ENCODE measurements around the gene CD46. TPM values are rescaled to one million over a fixed set of nuclear protein-coding genes. Genes with fewer than 3 reads are reported as not detected.

CD46 gene
- total RNA-seq, 5 donors from 2014 or later (not counting 1 experiment from before 2014, with no cell fraction given), result 123 to 152 (median 145) TPM

DNA sequence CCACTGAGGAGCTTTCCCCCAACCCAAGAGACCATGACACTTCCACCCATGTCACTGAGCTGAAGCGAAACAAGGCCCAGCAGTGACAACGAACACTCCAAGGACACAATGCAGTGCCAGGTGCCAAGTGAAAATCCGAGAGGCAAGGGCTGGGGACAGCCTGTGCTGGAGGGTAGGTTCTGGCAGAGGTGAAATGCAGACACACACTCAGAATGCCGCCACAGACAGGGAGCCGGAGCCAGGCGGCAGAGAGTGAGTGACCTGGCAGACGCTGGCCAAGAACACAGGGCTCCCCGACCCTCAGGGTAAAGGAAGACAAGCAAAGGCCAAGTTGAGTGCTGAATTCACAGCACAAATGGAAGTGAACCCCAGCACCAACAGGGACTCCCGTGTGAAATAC lies 78.9 kb downstream of the CD46 start:
- Histone ChIP-seq H3K4me3 (ENCODE audit: control insufficient read depth in 1 of 2, extremely low read depth in 1 of 2, low read length in 1 of 2) (no peak overlapping the region), H3K36me3 (ENCODE audit: control insufficient read depth in 2 of 2, extremely low read depth in 1 of 2, insufficient read depth in 1 of 2, low read length in 1 of 2) (no peaks in the 10 kb centered on the region), H3K27ac (ENCODE audit: low read length) (peak overlapping the region; percentile 68), H3K27me3 (replicated peaks in 1 of 2; ENCODE audit: control insufficient read depth in 2 of 2, extremely low read depth in 1 of 2, insufficient read depth in 2 of 2, low read length in 1 of 2) (no peaks in the 10 kb centered on the region), H3K9me3 (no peaks in the 10 kb centered on the region), H3K4me1 (ENCODE audit: control insufficient read depth in 1 of 2, extremely low read depth in 1 of 2, insufficient read depth in 2 of 2, low read length in 2 of 2) (peaks cover 20 to 62% of the 10 kb centered on the region in 2 experiments)
- Mint-ChIP-seq H3K4me1 (peaks cover 97 to 100% (median 99%) of the 10 kb centered on the region in 3 donors), H3K9me3 (no peaks in the 10 kb centered on the region), H3K4me3 (no peak overlapping the region), H3K36me3 (peaks cover 5% of the 10 kb centered on the region), H3K27ac (peak overlapping the region; percentile 97 to 99), H3K27me3 (no peaks in the 10 kb centered on the region)
- POLR2A ChIA-PET, result no interaction called here
- CTCF ChIA-PET, result interaction anchor here (0.6 to 3.7 kb wide), 6 partner anchors 30 to 132 kb away, joined by 3 to 48 read pairs (median 16); no protein-coding TSS in a partner anchor
- 96% methylated on average over 7 of the region's 9 CpGs for WGBS (ENCODE audit: insufficient coverage)
- DNase-seq (no peak), ATAC-seq (replicated peaks in 1 of 4) (no peak)

DNA sequence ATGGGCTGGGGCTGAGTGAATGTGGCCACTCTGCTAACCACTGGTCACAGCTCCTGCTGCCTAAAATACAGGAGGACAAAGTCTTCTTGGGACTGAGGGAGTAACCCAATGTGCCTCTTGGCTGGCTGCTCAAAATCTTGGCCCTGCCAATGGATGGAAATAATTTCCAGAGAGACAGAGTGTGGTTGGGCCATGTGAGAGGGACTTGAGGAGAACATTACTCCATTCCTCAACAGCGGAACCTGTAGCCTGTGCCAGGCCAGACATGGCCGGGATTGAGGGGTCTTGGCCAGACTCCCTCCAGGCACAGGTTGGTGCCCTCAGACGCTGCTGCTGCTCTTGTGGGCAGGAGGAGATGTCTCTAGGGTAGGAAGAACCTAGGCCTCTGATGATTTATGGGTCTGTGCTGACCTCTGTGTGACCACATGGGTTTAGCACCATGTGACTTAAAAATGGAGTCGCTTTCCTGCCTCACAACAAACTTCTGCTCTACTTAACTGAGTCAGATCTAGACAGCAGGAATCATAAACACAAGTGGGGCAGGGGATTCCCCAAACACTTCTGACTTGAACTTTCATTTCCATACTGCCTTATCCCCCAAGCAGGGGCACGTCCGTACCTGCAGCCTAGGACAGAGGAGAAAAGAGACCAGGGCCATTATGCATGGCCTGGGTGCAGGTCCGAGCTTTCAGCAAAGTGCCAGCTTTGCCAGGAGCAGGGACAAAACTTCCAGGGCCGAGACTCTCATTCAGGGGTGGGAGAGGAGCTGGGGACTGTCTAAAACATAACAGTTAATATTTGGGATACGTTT lies 79.9 kb downstream of the CD46 start:
- ATAC-seq (replicated peaks in 1 of 4) (peak; percentile 70 to 81 (median 74)), DNase-seq (peak in 13 of 35 experiments; percentile 15 to 72 (median 25))
- Histone ChIP-seq H3K27me3 (replicated peaks in 1 of 2; ENCODE audit: control insufficient read depth in 2 of 2, extremely low read depth in 1 of 2, insufficient read depth in 2 of 2, low read length in 1 of 2) (no peaks in the 10 kb centered on the region), H3K4me1 (ENCODE audit: control insufficient read depth in 1 of 2, extremely low read depth in 1 of 2, insufficient read depth in 2 of 2, low read length in 2 of 2) (peaks cover 13 to 64% of the 10 kb centered on the region in 2 experiments), H3K36me3 (ENCODE audit: control insufficient read depth in 2 of 2, extremely low read depth in 1 of 2, insufficient read depth in 1 of 2, low read length in 1 of 2) (no peaks in the 10 kb centered on the region), H3K4me3 (ENCODE audit: control insufficient read depth in 1 of 2, extremely low read depth in 1 of 2, low read length in 1 of 2) (no peak overlapping the region), H3K9me3 (no peaks in the 10 kb centered on the region), H3K27ac (ENCODE audit: low read length) (peak overlapping the region; percentile 68)
- Mint-ChIP-seq H3K9me3 (no peaks in the 10 kb centered on the region), H3K27ac (peak overlapping the region; percentile 97 to 99), H3K4me3 (peak overlapping the region; percentile 66 to 72 (median 67)), H3K27me3 (no peaks in the 10 kb centered on the region), H3K4me1 (peaks cover 97 to 100% (median 99%) of the 10 kb centered on the region in 3 donors), H3K36me3 (peaks cover 11% of the 10 kb centered on the region)
- WGBS (ENCODE audit: insufficient coverage), result 73% methylated on average over 2 of the region's 9 CpGs
- POLR2A ChIA-PET, result interaction anchor here in 1 of 2 donors (0.9 kb wide), 1 partner anchor 9 kb away, joined by 3 read pairs; no protein-coding TSS in a partner anchor
- CTCF ChIA-PET, result interaction anchor here (0.6 to 3.7 kb wide), 9 partner anchors 30 to 463 kb away, joined by 3 to 48 read pairs (median 3); no protein-coding TSS in a partner anchor

DNA sequence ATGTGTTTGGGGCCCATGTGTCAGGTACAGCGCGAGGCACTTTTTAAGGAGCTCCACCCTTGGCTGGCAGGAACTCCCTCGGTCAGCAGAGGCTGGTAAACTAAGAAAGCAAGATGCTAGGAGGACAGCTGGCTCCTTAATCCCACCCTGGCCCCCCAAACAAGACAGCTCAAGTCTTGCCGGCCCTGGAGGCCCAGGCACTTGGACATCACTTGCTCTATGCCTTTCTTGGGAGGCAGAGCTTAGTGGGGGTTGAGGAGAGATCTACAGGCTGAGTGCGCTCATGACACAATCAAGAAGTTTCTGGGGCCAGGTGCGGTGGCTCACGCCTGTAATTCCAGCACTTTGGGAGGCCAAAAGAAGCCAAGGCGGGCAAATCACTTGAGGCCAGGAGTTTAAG lies 80.9 kb downstream of the CD46 start:
- no peak for ATAC-seq (replicated peaks in 1 of 4)

DNA sequence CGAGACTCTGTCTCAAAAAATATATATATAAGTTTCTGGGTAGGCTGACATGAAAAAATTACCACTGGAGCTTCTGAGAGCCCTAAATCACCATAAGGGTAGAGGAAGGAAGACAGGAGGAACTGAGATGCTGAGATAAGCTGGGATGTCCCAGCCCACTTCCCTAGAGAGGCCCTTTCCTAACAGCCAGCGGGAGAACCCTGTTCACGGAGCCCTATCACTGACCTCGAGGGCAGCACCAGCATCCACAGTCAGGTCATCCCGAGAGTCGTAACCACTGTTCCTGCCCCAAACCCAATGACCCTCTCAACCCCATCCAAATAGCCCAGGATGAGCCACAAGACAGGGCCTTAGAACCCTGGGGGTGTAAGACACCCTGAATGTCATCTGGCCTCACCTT lies 81.5 kb downstream of the CD46 start:
- ChIA-PET POLR2A (interaction anchor here in 1 of 2 donors (0.9 to 1.0 kb wide), 2 partner anchors 28 to 41 kb away, joined by 4 to 7 read pairs; no protein-coding TSS in a partner anchor), CTCF (interaction anchor here (1.0 to 1.6 kb wide), 5 partner anchors 11 to 52 kb away, joined by 3 to 4 read pairs (median 3); no protein-coding TSS in a partner anchor)
- WGBS (ENCODE audit: insufficient coverage), result no CpG with 5 or more reads among the region's 6 CpGs
- no peak overlapping the region for H3K4me3 ChIP-seq (ENCODE audit: control insufficient read depth in 1 of 2, extremely low read depth in 1 of 2, low read length in 1 of 2)
- H3K27ac Mint-ChIP-seq, result peak overlapping the region; percentile 97 to 99
- peaks cover 16% of the 10 kb centered on the region for H3K36me3 Mint-ChIP-seq
- peaks cover 12 to 64% of the 10 kb centered on the region in 2 experiments for H3K4me1 ChIP-seq (ENCODE audit: control insufficient read depth in 1 of 2, extremely low read depth in 1 of 2, insufficient read depth in 2 of 2, low read length in 2 of 2)
- no peaks in the 10 kb centered on the region for H3K27me3 Mint-ChIP-seq
- H3K4me1 Mint-ChIP-seq, result peaks cover 97 to 100% (median 99%) of the 10 kb centered on the region in 3 donors
- H3K36me3 ChIP-seq (ENCODE audit: control insufficient read depth in 2 of 2, extremely low read depth in 1 of 2, insufficient read depth in 1 of 2, low read length in 1 of 2), result peaks cover 3 to 4% of the 10 kb centered on the region in 2 donors
- no peaks in the 10 kb centered on the region for H3K9me3 ChIP-seq
- ATAC-seq (replicated peaks in 1 of 4) (no peak), DNase-seq (no peak)
- peak overlapping the region in 1 of 3 donors; percentile 67 for H3K4me3 Mint-ChIP-seq
- H3K27ac ChIP-seq (ENCODE audit: low read length), result peak overlapping the region; percentile 68
- no peaks in the 10 kb centered on the region for H3K9me3 Mint-ChIP-seq
- no peaks in the 10 kb centered on the region for H3K27me3 ChIP-seq (replicated peaks in 1 of 2; ENCODE audit: control insufficient read depth in 2 of 2, extremely low read depth in 1 of 2, insufficient read depth in 2 of 2, low read length in 1 of 2)

More for the DNA sequence above, 80.9 kb downstream of the CD46 start:
- Mint-ChIP-seq H3K27me3 (no peaks in the 10 kb centered on the region), H3K4me1 (peaks cover 97 to 100% (median 99%) of the 10 kb centered on the region in 3 donors), H3K36me3 (peaks cover 13% of the 10 kb centered on the region), H3K9me3 (no peaks in the 10 kb centered on the region), H3K4me3 (peak overlapping the region; percentile 66 to 72 (median 67)), H3K27ac (peak overlapping the region; percentile 97 to 99)
- H3K36me3 ChIP-seq (ENCODE audit: control insufficient read depth in 2 of 2, extremely low read depth in 1 of 2, insufficient read depth in 1 of 2, low read length in 1 of 2), result peaks cover 3 to 4% of the 10 kb centered on the region in 2 donors
- ChIA-PET POLR2A (interaction anchor here (0.9 to 1.0 kb wide), 4 partner anchors 9 to 41 kb away, joined by 3 to 7 read pairs (median 4); no protein-coding TSS in a partner anchor), CTCF (interaction anchor here (1.2 to 1.6 kb wide), 8 partner anchors 10 to 53 kb away, joined by 3 to 6 read pairs (median 4); no protein-coding TSS in a partner anchor)
- H3K27ac ChIP-seq (ENCODE audit: low read length), result peak overlapping the region; percentile 68
- H3K4me1 ChIP-seq (ENCODE audit: control insufficient read depth in 1 of 2, extremely low read depth in 1 of 2, insufficient read depth in 2 of 2, low read length in 2 of 2), result peaks cover 12 to 64% of the 10 kb centered on the region in 2 experiments
- no peak overlapping the region for H3K4me3 ChIP-seq (ENCODE audit: control insufficient read depth in 1 of 2, extremely low read depth in 1 of 2, low read length in 1 of 2)
- no peak for DNase-seq
- WGBS (ENCODE audit: insufficient coverage), result 86% methylated on average over 6 of the region's 8 CpGs
- H3K9me3 ChIP-seq, result no peaks in the 10 kb centered on the region
- H3K27me3 ChIP-seq (replicated peaks in 1 of 2; ENCODE audit: control insufficient read depth in 2 of 2, extremely low read depth in 1 of 2, insufficient read depth in 2 of 2, low read length in 1 of 2), result no peaks in the 10 kb centered on the region

DNA sequence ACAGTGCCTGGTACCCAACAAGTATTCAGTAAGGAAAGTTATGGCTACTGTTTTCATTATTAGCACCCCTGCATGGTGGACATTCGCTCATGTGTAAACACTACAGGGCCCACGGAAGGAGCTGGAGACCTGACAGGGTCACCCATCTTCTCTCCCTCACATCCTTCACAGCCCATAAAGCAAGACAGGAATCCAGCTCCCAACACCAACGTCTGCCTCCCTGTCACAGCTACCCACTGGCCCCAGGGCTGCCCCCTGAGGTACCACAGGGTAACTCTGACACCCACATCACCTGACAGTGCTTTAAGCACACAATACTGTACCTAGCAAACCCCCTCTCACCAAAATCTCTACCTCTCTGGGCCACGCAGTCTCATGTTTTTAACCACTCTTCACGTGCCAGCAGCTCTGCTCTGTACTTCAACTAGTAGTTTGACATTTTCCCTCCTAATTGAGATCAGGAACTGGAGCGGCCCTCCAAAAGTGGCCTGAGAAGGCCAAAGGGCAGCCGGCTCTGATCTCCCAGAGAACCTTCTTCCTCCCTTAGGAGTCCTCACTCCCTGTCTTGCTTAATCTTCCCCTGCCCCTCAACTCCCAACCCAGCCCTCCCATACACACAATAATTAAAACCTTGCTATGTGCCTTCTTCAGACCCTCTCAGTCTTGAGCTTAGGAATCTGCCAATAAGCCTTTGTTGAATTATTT lies 82.3 kb downstream of the CD46 start:
- H3K9me3 ChIP-seq, result no peaks in the 10 kb centered on the region
- H3K27ac Mint-ChIP-seq, result peak overlapping the region; percentile 97 to 99
- ChIA-PET CTCF (interaction anchor here (0.6 to 1.5 kb wide), 7 partner anchors 11 to 51 kb away, joined by 3 to 11 read pairs (median 3); no protein-coding TSS in a partner anchor), POLR2A (no interaction called here)
- peaks cover 3 to 4% of the 10 kb centered on the region in 2 donors for H3K36me3 ChIP-seq (ENCODE audit: control insufficient read depth in 2 of 2, extremely low read depth in 1 of 2, insufficient read depth in 1 of 2, low read length in 1 of 2)
- no peaks in the 10 kb centered on the region for H3K27me3 ChIP-seq (replicated peaks in 1 of 2; ENCODE audit: control insufficient read depth in 2 of 2, extremely low read depth in 1 of 2, insufficient read depth in 2 of 2, low read length in 1 of 2)
- peaks cover 20% of the 10 kb centered on the region for H3K36me3 Mint-ChIP-seq
- H3K9me3 Mint-ChIP-seq, result no peaks in the 10 kb centered on the region
- H3K4me1 ChIP-seq (ENCODE audit: control insufficient read depth in 1 of 2, extremely low read depth in 1 of 2, insufficient read depth in 2 of 2, low read length in 2 of 2), result peaks cover 12 to 71% of the 10 kb centered on the region in 2 experiments
- H3K27me3 Mint-ChIP-seq, result no peaks in the 10 kb centered on the region
- peak overlapping the region in 1 of 3 donors; percentile 67 for H3K4me3 Mint-ChIP-seq
- no peak overlapping the region for H3K4me3 ChIP-seq (ENCODE audit: control insufficient read depth in 1 of 2, extremely low read depth in 1 of 2, low read length in 1 of 2)
- peak overlapping the region; percentile 10 for H3K27ac ChIP-seq (ENCODE audit: low read length)
- peaks cover 97 to 100% (median 99%) of the 10 kb centered on the region in 3 donors for H3K4me1 Mint-ChIP-seq
- peak in 1 of 4 experiments; percentile 10 for ATAC-seq (replicated peaks in 1 of 4)
- WGBS (ENCODE audit: insufficient coverage), result 90% methylated on average over 6 of the region's 7 CpGs
- no peak for DNase-seq

All from T-cell (primary cell).